HEK293 (cell line): ENCODE data around the gene FADS2.

ENCODE experiments used
- AEBP2 ChIP-seq: fragments of 450-650 bp; formaldehyde crosslinking; IDR thresholded peaks from 2 replicates; pipeline ENCODE4 v1.5.1; 2016; ENCODE audit warnings: missing biosample characterization, missing genetic modification characterization, borderline replicate concordance
- BCL11A ChIP-seq: fragments of 450-650 bp; formaldehyde crosslinking; IDR thresholded peaks from 2 replicates; pipeline ENCODE4 v1.5.1; 2016; ENCODE audit warnings: low read depth, missing biosample characterization, missing genetic modification characterization
- CTCF ChIP-seq: fragments of 450-650 bp; formaldehyde crosslinking; IDR thresholded peaks from 2 replicates; pipeline ENCODE4 v1.5.1; 2016; ENCODE audit warnings: missing biosample characterization, missing genetic modification characterization
- GLIS2 ChIP-seq: fragments of 450-650 bp; formaldehyde crosslinking; IDR thresholded peaks from 2 replicates; pipeline ENCODE4 v1.5.1; 2016; ENCODE audit warnings: missing biosample characterization, missing genetic modification characterization
- MZF1 ChIP-seq: fragments of 450-650 bp; formaldehyde crosslinking; IDR thresholded peaks from 2 replicates; pipeline ENCODE4 v1.5.1; 2017; ENCODE audit warnings: missing biosample characterization, missing genetic modification characterization, borderline replicate concordance
- OVOL3 ChIP-seq: fragments of 450-650 bp; formaldehyde crosslinking; IDR thresholded peaks from 2 replicates; pipeline ENCODE4 v1.5.1; 2016; ENCODE audit warnings: missing biosample characterization, missing genetic modification characterization
- SP2 ChIP-seq: fragments of 450-650 bp; formaldehyde crosslinking; IDR thresholded peaks from 2 replicates; pipeline ENCODE4 v1.5.1; 2016; ENCODE audit warnings: missing biosample characterization, missing genetic modification characterization
- SP3 ChIP-seq: fragments of 450-650 bp; formaldehyde crosslinking; IDR thresholded peaks from 2 replicates; pipeline ENCODE4 v1.5.1; 2016; ENCODE audit warnings: missing biosample characterization, missing genetic modification characterization
- TCF7L2 ChIP-seq: IDR thresholded peaks from 2 replicates; pipeline ENCODE4 v1.6.1; 2011; ENCODE audit warnings: low read depth, mild to moderate bottlenecking, inconsistent platforms, low read length, moderate library complexity, borderline replicate concordance
- WT1 ChIP-seq: fragments of 450-650 bp; formaldehyde crosslinking; IDR thresholded peaks from 2 replicates; pipeline ENCODE4 v1.5.1; 2016; ENCODE audit warnings: missing biosample characterization, missing genetic modification characterization
- ZFHX2 ChIP-seq: fragments of 450-650 bp; formaldehyde crosslinking; conservative IDR thresholded peaks from 2 replicates; pipeline ENCODE4 v1.5.1; 2016; ENCODE audit warnings: missing biosample characterization, missing genetic modification characterization
- ZFP41 ChIP-seq: fragments of 450-650 bp; formaldehyde crosslinking; IDR thresholded peaks from 2 replicates; pipeline ENCODE4 v1.5.1; 2016; ENCODE audit warnings: missing biosample characterization, missing genetic modification characterization, borderline replicate concordance
- ZNF184 ChIP-seq: fragments of 450-650 bp; IDR thresholded peaks from 2 replicates; pipeline ENCODE4 v1.5.1; 2018; ENCODE audit warnings: missing biosample characterization, mild to moderate bottlenecking, missing genetic modification characterization
- ZNF223 ChIP-seq: fragments of 450-650 bp; formaldehyde crosslinking; IDR thresholded peaks from 2 replicates; pipeline ENCODE4 v1.5.1; 2016; ENCODE audit warnings: missing biosample characterization, missing genetic modification characterization
- ZNF341 ChIP-seq: fragments of 450-650 bp; formaldehyde crosslinking; IDR thresholded peaks from 2 replicates; pipeline ENCODE4; 2016; ENCODE audit warnings: low read depth, missing biosample characterization, missing genetic modification characterization
- ZNF391 ChIP-seq: fragments of 450-650 bp; formaldehyde crosslinking; IDR thresholded peaks from 2 replicates; pipeline ENCODE4 v1.5.1; 2016; ENCODE audit warnings: low read depth, missing biosample characterization, missing genetic modification characterization, borderline replicate concordance
- ZNF416 ChIP-seq: fragments of 450-650 bp; formaldehyde crosslinking; IDR thresholded peaks from 2 replicates; pipeline ENCODE4 v1.5.1; 2016; ENCODE audit warnings: missing biosample characterization, missing genetic modification characterization
- ZNF426 ChIP-seq: fragments of 450-650 bp; formaldehyde crosslinking; IDR thresholded peaks from 2 replicates; pipeline ENCODE4 v1.5.1; 2017; ENCODE audit warnings: missing biosample characterization, missing genetic modification characterization, mild to moderate bottlenecking, inconsistent platforms, moderate library complexity
- ZNF433 ChIP-seq: fragments of 450-650 bp; formaldehyde crosslinking; IDR thresholded peaks from 2 replicates; pipeline ENCODE4 v1.5.1; 2016; ENCODE audit warnings: missing biosample characterization, missing genetic modification characterization, low read depth
- ZNF510 ChIP-seq: fragments of 450-650 bp; formaldehyde crosslinking; IDR thresholded peaks from 2 replicates; pipeline ENCODE4 v1.5.1; 2018; ENCODE audit warnings: mild to moderate bottlenecking, missing genetic modification characterization, missing biosample characterization; ENCODE audit not compliant: insufficient replicate concordance
- ZNF513 ChIP-seq: fragments of 450-650 bp; IDR thresholded peaks from 2 replicates; pipeline ENCODE4 v1.5.1; 2018; ENCODE audit warnings: missing biosample characterization, missing genetic modification characterization
- ZNF518A ChIP-seq: fragments of 450-650 bp; formaldehyde crosslinking; conservative IDR thresholded peaks from 2 replicates; pipeline ENCODE4 v1.5.1; 2016; ENCODE audit warnings: low read depth, missing biosample characterization, missing genetic modification characterization
- ZNF548 ChIP-seq: fragments of 450-650 bp; formaldehyde crosslinking; IDR thresholded peaks from 2 replicates; pipeline ENCODE4 v1.5.1; 2016; ENCODE audit warnings: missing biosample characterization, missing genetic modification characterization
- ZNF658 ChIP-seq: fragments of 450-650 bp; formaldehyde crosslinking; IDR thresholded peaks from 2 replicates; pipeline ENCODE4; 2016; ENCODE audit warnings: missing biosample characterization, missing genetic modification characterization
- ZNF677 ChIP-seq: fragments of 450-650 bp; IDR thresholded peaks from 2 replicates; pipeline ENCODE4 v1.5.0; 2018; ENCODE audit warnings: missing biosample characterization, mild to moderate bottlenecking, missing genetic modification characterization, moderate library complexity
- ZNF785 ChIP-seq: fragments of 450-650 bp; formaldehyde crosslinking; IDR thresholded peaks from 2 replicates; pipeline ENCODE4 v1.5.1; 2016; ENCODE audit warnings: missing biosample characterization, missing genetic modification characterization
- ZNF830 ChIP-seq: fragments of 450-650 bp; IDR thresholded peaks from 2 replicates; pipeline ENCODE4 v1.5.0; 2018; ENCODE audit warnings: missing biosample characterization, missing genetic modification characterization, low read depth, mild to moderate bottlenecking, moderate library complexity
- ZNF843 ChIP-seq: fragments of 450-650 bp; formaldehyde crosslinking; IDR thresholded peaks from 2 replicates; pipeline ENCODE4 v1.5.1; 2016; ENCODE audit warnings: missing biosample characterization, missing genetic modification characterization
- ZSCAN5A ChIP-seq: fragments of 450-650 bp; formaldehyde crosslinking; IDR thresholded peaks from 2 replicates; pipeline ENCODE4 v1.5.1; 2016; ENCODE audit warnings: missing biosample characterization, missing genetic modification characterization

FADS2 gene

GRCh38 chr11:61828629-61829407 lies 718 bp downstream of the FADS2 start (continued):
- no peak for TF ChIP-seq ZNF518A (tag by site-specific recombination)
- no peak for TF ChIP-seq ZNF785 (tag by site-specific recombination)
- no peak for TF ChIP-seq ZSCAN5A
- no peak for TF ChIP-seq ZNF843 (tag by site-specific recombination)
- no peak for TF ChIP-seq TCF7L2
- TF ChIP-seq BCL11A, result no peak
- no peak for TF ChIP-seq ZFHX2 (tag by site-specific recombination)
- no peak for TF ChIP-seq OVOL3 (tag by site-specific recombination)
- TF ChIP-seq ZNF341 (tag by site-specific recombination), result no peak
- no peak for TF ChIP-seq ZNF416
- TF ChIP-seq ZFP41 (tag by site-specific recombination), result no peak
- no peak for TF ChIP-seq ZNF433 (tag by site-specific recombination)
- no peak for TF ChIP-seq ZNF658 (tag by site-specific recombination)
- TF ChIP-seq SP2, result peak; percentile 57
- no peak for TF ChIP-seq ZNF184 (tag by site-specific recombination)
- no peak for TF ChIP-seq ZNF510
- TF ChIP-seq WT1, result no peak
- TF ChIP-seq ZNF830 (tag by site-specific recombination), result no peak
- no peak for TF ChIP-seq ZNF513 (tag by site-specific recombination)
- no peak for TF ChIP-seq SP3
- peak; percentile 60; the same call in 1 of the 2 replicates for TF ChIP-seq GLIS2 (tag by site-specific recombination)
- TF ChIP-seq AEBP2, result no peak
- no peak for TF ChIP-seq ZNF391
- TF ChIP-seq ZNF223, result no peak
- no peak for TF ChIP-seq ZNF677 (tag by site-specific recombination)
- no peak for TF ChIP-seq MZF1 (tag by site-specific recombination)
- TF ChIP-seq CTCF (tag by site-specific recombination), result peak; percentile 69
- no peak for TF ChIP-seq ZNF426 (tag by site-specific recombination)
- TF ChIP-seq ZNF548 (tag by site-specific recombination), result no peak
